K562 (cell line): ENCODE results near the gene AGRN. TPM values are rescaled to one million over a fixed set of nuclear protein-coding genes. Genes with fewer than 3 reads are reported as not detected.
A peak's percentile ranks its signal among the peaks of the same experiment; 100 is the strongest.

Experiments used
- polyA plus RNA-seq, 8 experiments: library from polyadenylated mRNA; depleted of rRNA in 4 of 8; stranded (reverse) in 5 of 8; unstranded in 3 of 8; fragments of >200 nt; fragmentation: Nextera tagmentation in 2 of 8; fragmentation: Illumina TruSeq in 1 of 8; extraction: Ambion mirVana in 2 of 8; extraction: Trizol in 1 of 8; gene quantifications; 2 replicates each; pipeline versions ENCODE4 v1.2.1 to v1.2.3, GENCODE V29; 2011 to 2014; ENCODE audit warnings: inconsistent platforms in 1 of 8, missing spikeins in 1 of 8
- total RNA-seq, 7 experiments: library from RNA; depleted of rRNA in 6 of 7; stranded (reverse); fragments of >200 nt in 6 of 7; fragmentation: Illumina TruSeq in 2 of 7; extraction: Trizol in 2 of 7; gene quantifications; 2 replicates each; pipeline versions ENCODE4 v1.2.1 to v1.2.3, GENCODE V29; 2011 to 2021; ENCODE audit warnings: low replicate concordance in 1 of 7
- TF ChIP-seq, protein P1 (sequence below): fragments of 200-800 bp; sonication (Bioruptor generic); IDR thresholded peaks from 2 replicates; pipeline ENCODE4 v1.6.1; 2016; ENCODE audit warnings: missing genetic modification characterization, missing compliant biosample characterization
- TF ChIP-seq, protein P2 (sequence below): sonication (generic); formaldehyde crosslinking; IDR thresholded peaks from 2 replicates; pipeline ENCODE4 v1.8.1; 2023; ENCODE audit warnings: mild to moderate bottlenecking, missing genetic modification reagents
- TF ChIP-seq, protein P3 (sequence below), 2 experiments: fragments of 450-650 bp; IDR thresholded peaks; 2 replicates each; pipeline ENCODE4 v1.6.1; 2016; ENCODE audit warnings: mild to moderate bottlenecking in 2 of 2, borderline replicate concordance in 1 of 2, low read depth in 1 of 2, moderate library complexity in 1 of 2

Gene AGRN
- total and polyA plus RNA-seq, 9 of the 15 experiments (the other 6 are each of a cell fraction or from before 2014, with no cell fraction given) = 0.04 to 111 (median 18.1) TPM

DNA sequence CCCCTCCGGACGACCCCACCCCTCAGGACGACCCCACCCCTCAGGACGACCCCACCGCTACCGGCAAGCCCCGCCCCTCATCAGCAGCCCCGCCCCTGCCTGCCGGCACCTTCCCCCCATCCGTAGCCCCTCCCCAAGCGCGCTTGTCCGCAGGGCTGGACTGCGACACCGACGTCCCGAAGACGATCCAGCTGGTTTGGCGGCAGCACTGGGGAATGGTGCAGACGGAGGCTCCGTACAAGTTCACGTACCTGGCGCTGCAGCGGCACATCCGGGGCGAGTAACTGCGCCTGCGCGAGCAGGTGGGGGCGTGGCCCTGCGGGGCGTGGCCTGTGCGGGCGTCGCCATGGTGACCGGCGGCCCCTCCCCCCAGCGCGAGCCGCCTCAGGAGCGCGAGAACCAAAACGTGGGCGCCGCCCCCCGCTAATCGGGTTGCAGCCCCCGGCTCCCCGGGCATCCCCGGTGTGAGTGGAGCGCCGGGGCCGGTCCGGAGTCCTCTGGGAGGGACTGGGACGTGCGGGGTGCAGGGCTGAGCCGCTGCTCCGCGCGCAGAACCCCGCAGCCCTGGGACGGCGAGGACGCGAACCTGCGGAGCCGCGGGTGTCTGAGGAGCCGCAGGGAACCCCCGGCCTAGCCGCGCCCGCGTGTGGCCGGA, 49.3 kb downstream of the AGRN start (continued):
- TF ChIP-seq, protein P1, sequence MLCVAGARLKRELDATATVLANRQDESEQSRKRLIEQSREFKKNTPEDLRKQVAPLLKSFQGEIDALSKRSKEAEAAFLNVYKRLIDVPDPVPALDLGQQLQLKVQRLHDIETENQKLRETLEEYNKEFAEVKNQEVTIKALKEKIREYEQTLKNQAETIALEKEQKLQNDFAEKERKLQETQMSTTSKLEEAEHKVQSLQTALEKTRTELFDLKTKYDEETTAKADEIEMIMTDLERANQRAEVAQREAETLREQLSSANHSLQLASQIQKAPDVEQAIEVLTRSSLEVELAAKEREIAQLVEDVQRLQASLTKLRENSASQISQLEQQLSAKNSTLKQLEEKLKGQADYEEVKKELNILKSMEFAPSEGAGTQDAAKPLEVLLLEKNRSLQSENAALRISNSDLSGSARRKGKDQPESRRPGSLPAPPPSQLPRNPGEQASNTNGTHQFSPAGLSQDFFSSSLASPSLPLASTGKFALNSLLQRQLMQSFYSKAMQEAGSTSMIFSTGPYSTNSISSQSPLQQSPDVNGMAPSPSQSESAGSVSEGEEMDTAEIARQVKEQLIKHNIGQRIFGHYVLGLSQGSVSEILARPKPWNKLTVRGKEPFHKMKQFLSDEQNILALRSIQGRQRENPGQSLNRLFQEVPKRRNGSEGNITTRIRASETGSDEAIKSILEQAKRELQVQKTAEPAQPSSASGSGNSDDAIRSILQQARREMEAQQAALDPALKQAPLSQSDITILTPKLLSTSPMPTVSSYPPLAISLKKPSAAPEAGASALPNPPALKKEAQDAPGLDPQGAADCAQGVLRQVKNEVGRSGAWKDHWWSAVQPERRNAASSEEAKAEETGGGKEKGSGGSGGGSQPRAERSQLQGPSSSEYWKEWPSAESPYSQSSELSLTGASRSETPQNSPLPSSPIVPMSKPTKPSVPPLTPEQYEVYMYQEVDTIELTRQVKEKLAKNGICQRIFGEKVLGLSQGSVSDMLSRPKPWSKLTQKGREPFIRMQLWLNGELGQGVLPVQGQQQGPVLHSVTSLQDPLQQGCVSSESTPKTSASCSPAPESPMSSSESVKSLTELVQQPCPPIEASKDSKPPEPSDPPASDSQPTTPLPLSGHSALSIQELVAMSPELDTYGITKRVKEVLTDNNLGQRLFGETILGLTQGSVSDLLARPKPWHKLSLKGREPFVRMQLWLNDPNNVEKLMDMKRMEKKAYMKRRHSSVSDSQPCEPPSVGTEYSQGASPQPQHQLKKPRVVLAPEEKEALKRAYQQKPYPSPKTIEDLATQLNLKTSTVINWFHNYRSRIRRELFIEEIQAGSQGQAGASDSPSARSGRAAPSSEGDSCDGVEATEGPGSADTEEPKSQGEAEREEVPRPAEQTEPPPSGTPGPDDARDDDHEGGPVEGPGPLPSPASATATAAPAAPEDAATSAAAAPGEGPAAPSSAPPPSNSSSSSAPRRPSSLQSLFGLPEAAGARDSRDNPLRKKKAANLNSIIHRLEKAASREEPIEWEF (CRISPR knock-in tag) = no peak
- TF ChIP-seq, protein P2, sequence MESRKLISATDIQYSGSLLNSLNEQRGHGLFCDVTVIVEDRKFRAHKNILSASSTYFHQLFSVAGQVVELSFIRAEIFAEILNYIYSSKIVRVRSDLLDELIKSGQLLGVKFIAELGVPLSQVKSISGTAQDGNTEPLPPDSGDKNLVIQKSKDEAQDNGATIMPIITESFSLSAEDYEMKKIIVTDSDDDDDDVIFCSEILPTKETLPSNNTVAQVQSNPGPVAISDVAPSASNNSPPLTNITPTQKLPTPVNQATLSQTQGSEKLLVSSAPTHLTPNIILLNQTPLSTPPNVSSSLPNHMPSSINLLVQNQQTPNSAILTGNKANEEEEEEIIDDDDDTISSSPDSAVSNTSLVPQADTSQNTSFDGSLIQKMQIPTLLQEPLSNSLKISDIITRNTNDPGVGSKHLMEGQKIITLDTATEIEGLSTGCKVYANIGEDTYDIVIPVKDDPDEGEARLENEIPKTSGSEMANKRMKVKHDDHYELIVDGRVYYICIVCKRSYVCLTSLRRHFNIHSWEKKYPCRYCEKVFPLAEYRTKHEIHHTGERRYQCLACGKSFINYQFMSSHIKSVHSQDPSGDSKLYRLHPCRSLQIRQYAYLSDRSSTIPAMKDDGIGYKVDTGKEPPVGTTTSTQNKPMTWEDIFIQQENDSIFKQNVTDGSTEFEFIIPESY (CRISPR knock-in tag) = 0 out of 2 replicates have a peak, but pooled peaks have one; percentile 48
- TF ChIP-seq, protein P3, sequence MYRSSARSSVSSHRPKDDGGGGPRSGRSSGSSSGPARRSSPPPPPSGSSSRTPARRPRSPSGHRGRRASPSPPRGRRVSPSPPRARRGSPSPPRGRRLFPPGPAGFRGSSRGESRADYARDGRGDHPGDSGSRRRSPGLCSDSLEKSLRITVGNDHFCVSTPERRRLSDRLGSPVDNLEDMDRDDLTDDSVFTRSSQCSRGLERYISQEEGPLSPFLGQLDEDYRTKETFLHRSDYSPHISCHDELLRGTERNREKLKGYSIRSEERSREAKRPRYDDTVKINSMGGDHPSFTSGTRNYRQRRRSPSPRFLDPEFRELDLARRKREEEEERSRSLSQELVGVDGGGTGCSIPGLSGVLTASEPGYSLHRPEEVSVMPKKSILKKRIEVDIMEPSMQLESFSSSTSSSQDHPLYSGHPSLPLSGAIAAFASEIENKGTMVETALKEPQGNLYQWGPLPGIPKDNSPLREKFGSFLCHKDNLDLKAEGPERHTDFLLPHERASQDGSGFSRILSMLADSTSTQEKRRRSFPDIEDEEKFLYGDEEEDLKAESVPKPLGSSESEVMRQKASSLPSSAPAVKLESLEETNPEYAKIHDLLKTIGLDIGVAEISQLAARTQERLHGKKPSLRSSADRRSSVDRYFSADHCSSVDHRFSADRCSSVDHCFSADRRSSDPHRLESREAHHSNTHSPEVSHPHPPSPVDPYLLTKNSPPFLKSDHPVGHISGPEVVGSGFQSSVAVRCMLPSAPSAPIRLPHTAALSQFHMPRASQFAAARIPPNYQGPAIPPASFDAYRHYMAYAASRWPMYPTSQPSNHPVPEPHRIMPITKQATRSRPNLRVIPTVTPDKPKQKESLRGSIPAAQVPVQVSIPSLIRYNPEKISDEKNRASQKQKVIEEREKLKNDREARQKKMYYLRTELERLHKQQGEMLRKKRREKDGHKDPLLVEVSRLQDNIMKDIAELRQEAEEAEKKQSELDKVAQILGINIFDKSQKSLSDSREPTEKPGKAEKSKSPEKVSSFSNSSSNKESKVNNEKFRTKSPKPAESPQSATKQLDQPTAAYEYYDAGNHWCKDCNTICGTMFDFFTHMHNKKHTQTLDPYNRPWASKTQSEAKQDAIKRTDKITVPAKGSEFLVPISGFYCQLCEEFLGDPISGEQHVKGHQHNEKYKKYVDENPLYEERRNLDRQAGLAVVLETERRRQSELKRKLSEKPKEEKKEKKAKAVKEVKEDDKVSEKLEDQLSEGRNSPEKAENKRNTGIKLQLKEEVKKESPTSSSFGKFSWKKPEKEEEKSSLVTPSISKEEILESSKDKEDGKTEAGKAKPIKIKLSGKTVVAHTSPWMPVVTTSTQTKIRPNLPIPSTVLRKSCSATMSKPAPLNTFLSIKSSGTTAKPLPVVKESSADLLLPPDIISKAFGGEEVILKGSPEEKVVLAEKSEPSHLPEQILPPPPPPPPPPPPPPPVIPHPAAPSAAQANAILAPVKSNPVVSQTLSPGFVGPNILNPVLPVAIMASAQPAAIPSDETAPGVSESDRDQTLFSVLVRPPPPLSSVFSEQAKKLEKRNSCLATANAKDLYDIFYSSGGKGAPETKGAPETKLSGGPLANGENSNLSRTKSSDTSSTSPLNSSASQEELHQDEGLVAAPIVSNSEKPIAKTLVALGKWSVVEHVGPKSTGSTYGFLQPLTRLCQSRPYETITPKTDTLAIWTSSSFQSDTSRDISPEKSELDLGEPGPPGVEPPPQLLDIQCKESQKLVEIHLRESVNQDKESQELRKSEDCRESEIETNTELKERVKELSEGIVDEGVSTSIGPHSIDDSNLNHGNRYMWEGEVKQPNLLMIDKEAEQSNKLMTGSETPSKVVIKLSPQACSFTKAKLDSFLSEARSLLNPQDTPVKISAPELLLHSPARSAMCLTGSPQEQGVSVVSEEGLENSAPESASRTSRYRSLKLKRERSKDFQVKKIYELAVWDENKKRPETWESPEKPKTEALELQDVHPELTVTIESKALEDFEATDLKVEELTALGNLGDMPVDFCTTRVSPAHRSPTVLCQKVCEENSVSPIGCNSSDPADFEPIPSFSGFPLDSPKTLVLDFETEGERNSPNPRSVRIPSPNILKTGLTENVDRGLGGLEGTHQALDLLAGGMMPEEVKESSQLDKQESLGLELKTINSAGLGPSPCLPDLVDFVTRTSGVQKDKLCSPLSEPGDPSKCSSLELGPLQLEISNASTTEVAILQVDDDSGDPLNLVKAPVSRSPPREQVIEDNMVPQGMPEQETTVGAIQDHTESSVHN (IDR thresholded peaks at IDR 0.05; ENCODE audit: borderline replicate concordance in 1 of 2, low read depth in 1 of 2) = no peak
